ACC112 (cell line): ENCODE results near the gene KCTD7.
"Not testable (repeated sequence)": the region's sequence is repeated elsewhere in the genome, so short reads cannot be mapped to it uniquely, and the experiment has no call there.

Experiments
- H2AFZ ChIP-seq: fragments of 200-600 bp; sonication (generic); one replicate; pipeline ENCODE4 v1.6.0; 2017; ENCODE audit warnings: antibody characterized with exemption, low read length; ENCODE audit not compliant: unreplicated experiment
- H3K27ac ChIP-seq: fragments of 200-600 bp; sonication (generic); 2 replicates; pipeline ENCODE4 v1.5.1; 2014; ENCODE audit warnings: low read depth, mild to moderate bottlenecking, antibody characterized with exemption, low read length, moderate library complexity
- H3K27me3 ChIP-seq: fragments of 200-600 bp; sonication (generic); 2 replicates; pipeline ENCODE4 v1.6.1; 2014; ENCODE audit warnings: mild to moderate bottlenecking, antibody characterized with exemption, low read length, moderate library complexity, mixed read lengths; ENCODE audit not compliant: insufficient read depth
- H3K36me3 ChIP-seq: fragments of 200-600 bp; sonication (generic); 2 replicates; pipeline ENCODE4 v1.6.1; 2016; ENCODE audit warnings: mild to moderate bottlenecking, antibody characterized with exemption, low read length, moderate library complexity, mixed read lengths; ENCODE audit not compliant: insufficient read depth
- H3K4me1 ChIP-seq: fragments of 200-600 bp; sonication (generic); one replicate; pipeline ENCODE4 v1.6.1; 2016; ENCODE audit warnings: low read length, mixed read lengths; ENCODE audit not compliant: insufficient read depth, unreplicated experiment, control insufficient read depth
- H3K4me3 ChIP-seq: fragments of 200-600 bp; sonication (generic); 2 replicates; pipeline ENCODE4 v1.5.1; 2014; ENCODE audit warnings: mild to moderate bottlenecking, low read depth, low read length
- H3K79me2 ChIP-seq: fragments of 200-600 bp; sonication (generic); one replicate; pipeline ENCODE4 v1.6.0; 2016; ENCODE audit warnings: low read length; ENCODE audit not compliant: control insufficient read depth, unreplicated experiment, insufficient read depth

KCTD7 gene

GRCh38 chr7:66685663-66686062, 57.0 kb downstream of the KCTD7 start:
- H3K79me2 ChIP-seq, result peaks cover 60% of the 10 kb centered on the region
- H3K4me1 ChIP-seq, H3K27me3 ChIP-seq, H3K36me3 ChIP-seq, H3K4me3 ChIP-seq, H3K27ac ChIP-seq, H2AFZ ChIP-seq: not testable (repeated sequence)

GRCh38 chr7:66687186-66687585, 58.5 kb downstream of the KCTD7 start:
- Histone ChIP-seq H3K27me3 (no peaks in the 10 kb centered on the region), H3K79me2 (peaks cover 49% of the 10 kb centered on the region), H2AFZ (no peak overlapping the region), H3K4me1 (no peaks in the 10 kb centered on the region), H3K36me3 (peaks cover 7% of the 10 kb centered on the region), H3K4me3 (no peak overlapping the region), H3K27ac (no peak overlapping the region)

GRCh38 chr7:66687672-66688071, 59.0 kb downstream of the KCTD7 start:
- H3K4me1 ChIP-seq, H3K36me3 ChIP-seq, H3K27me3 ChIP-seq: not testable (repeated sequence)

GRCh38 chr7:66689081-66689480, 60.4 kb downstream of the KCTD7 start:
- Histone ChIP-seq H3K27ac (no peak overlapping the region), H3K36me3 (peaks cover 7% of the 10 kb centered on the region), H3K4me3 (no peak overlapping the region), H2AFZ (no peak overlapping the region), H3K4me1 (no peaks in the 10 kb centered on the region), H3K79me2 (peaks cover 41% of the 10 kb centered on the region), H3K27me3 (no peaks in the 10 kb centered on the region)

More at GRCh38 chr7:66687672-66688071, 59.0 kb downstream of the KCTD7 start:
- H3K79me2 ChIP-seq, result peaks cover 47% of the 10 kb centered on the region
- not testable (repeated sequence) for H3K27ac ChIP-seq, H2AFZ ChIP-seq, H3K4me3 ChIP-seq

- Histone ChIP-seq H3K27ac (no peak overlapping the region), H3K4me3 (no peak overlapping the region), H3K27me3 (no peaks in the 10 kb centered on the region), H3K36me3 (peaks cover 4% of the 10 kb centered on the region), H2AFZ (no peak overlapping the region), H3K79me2 (peaks cover 15% of the 10 kb centered on the region), H3K4me1 (peaks cover 12% of the 10 kb centered on the region)
Measured at GRCh38 chr7:66693331-66693730, 64.7 kb downstream of the KCTD7 start.
